AG09319 (cell line): Measurements from ENCODE around the gene ACSM2B.
"Not testable (repeated sequence)": the region's sequence is repeated elsewhere in the genome, so short reads cannot be mapped to it uniquely, and the experiment has no call there.

Experiments used
- DNase-seq: peaks from one replicate; pipeline ENCODE4 v3.0.0-alpha.2; 2010; ENCODE audit warnings: low read depth; ENCODE audit errors: extremely low read depth
- TF ChIP-seq, protein P1 (sequence below): IDR thresholded peaks from 2 replicates; pipeline ENCODE4 v1.5.1; 2011; ENCODE audit warnings: low read depth, mild to moderate bottlenecking, inconsistent platforms, low read length, moderate library complexity

Gene ACSM2B

DNA sequence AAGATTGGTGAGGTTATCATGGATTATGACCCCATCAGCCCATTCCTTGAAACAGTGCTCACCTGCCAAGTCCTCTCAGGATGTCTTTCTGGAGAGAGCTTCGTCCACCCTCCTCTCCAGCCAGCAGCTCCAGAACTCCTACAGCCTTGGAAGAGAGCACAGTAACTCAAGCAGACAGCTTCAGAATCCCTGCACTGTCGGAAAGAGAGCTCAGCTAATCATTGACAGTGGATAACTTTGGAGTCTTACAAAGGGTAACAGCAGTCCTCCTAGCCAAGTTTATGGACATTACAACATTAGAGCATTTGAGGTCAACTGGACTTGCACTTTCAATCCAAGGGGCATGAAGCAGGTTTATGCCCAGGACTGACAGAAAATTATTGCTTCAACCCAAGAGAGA is at the start of gene ACSM2B:
ACSM2B (minus strand) TSS at position 223 of the 400 bp plus-strand sequence. CDS start 11,522 bp downstream, outside the sequence.
- not testable (repeated sequence) for DNase-seq

GRCh38 chr16:20624882-20625807 is 49.0 kb upstream of the ACSM2B start:
- TF ChIP-seq, protein P1, sequence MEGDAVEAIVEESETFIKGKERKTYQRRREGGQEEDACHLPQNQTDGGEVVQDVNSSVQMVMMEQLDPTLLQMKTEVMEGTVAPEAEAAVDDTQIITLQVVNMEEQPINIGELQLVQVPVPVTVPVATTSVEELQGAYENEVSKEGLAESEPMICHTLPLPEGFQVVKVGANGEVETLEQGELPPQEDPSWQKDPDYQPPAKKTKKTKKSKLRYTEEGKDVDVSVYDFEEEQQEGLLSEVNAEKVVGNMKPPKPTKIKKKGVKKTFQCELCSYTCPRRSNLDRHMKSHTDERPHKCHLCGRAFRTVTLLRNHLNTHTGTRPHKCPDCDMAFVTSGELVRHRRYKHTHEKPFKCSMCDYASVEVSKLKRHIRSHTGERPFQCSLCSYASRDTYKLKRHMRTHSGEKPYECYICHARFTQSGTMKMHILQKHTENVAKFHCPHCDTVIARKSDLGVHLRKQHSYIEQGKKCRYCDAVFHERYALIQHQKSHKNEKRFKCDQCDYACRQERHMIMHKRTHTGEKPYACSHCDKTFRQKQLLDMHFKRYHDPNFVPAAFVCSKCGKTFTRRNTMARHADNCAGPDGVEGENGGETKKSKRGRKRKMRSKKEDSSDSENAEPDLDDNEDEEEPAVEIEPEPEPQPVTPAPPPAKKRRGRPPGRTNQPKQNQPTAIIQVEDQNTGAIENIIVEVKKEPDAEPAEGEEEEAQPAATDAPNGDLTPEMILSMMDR, result no peak
- DNase-seq, result no peak

- TF ChIP-seq, protein P1, result no peak
- DNase-seq, result no peak
Observed at GRCh38 chr16:20624205-20624604, 48.0 kb upstream of the ACSM2B start.

DNA sequence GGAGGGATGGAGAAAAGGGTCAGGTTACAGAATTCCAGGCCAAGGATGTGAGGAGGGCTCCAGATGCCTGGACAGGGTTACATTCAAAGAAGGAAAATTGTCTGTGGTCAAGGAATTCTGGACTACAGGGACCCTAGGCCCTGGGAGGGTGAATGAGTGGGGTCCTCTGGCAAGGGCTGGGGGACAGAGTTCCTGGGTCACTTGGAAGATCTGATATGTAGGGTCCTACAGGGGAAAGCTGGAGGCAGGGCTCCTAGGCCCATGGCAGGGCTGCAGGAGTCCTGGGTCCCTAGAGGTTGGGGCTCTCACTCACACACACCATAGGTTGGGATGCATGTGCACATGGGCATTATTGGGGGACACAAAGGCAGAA is 46.3 kb upstream of the ACSM2B start:
- TF ChIP-seq, protein P1, result no peak
- no peak for DNase-seq

DNA sequence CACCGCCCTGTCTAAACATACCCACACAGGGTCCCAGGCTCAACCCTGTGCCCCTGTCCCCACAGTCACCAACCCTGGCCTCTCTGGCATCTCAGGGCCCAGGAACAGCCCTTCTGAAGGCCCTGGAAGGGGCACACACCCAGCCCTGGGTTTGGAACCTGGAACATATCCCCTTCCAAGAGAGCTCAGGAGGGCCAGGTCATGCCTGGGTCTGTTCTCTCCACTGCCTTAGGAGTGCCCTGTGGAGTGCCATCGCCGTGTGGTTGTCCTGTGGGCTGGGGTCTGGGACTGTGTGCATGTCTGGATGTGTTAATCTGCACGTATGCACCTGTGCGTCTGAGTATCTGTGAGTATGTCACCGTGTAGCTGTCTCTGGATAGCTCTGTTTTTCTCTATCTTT is 45.2 kb upstream of the ACSM2B start:
- no peak for DNase-seq
- TF ChIP-seq, protein P1, result no peak

DNA sequence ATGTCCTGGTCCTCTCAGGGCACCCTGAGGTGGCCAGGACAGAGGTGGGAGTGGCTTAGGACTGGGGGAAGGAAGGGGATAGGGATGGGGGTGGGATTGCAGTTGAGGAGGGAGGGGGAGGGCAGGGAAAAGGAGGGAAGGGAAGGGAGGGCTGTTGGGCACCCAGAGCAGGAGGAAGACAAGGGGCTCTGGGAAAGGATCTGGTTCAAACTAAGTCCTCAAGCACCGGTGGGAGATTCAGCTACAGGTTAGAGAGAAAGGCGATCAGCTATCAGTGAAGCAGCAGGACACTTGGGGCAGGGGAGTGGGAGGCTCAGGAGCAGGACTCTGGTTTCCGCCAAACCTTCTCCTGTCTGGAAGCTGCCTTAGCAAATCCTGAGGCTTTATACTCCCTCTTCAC is 44.6 kb upstream of the ACSM2B start:
- no peak for DNase-seq
- TF ChIP-seq, protein P1, result no peak

DNA sequence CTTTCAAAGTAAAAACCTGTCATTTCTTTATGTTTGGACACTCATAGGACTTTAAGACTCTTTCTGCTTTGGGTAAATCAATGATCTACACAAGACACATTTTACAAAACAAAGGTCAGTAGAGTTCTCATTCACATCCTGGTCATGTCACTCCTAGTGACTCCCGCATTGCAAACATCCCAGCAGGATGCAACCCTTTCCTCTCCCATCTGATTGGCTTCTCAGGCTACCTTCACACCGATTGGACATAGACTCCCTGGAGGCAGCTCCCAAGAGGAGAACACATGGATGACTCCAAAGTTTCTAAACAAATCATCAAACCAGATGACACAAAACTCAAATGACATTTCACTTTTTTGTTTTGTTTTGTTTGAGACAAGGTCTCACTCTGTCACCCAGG is 43.8 kb upstream of the ACSM2B start:
- TF ChIP-seq, protein P1, result no peak
- DNase-seq, result no peak
